B cell (primary cell): ENCODE data around the gene GPR143. TPM values are rescaled to one million over a fixed set of nuclear protein-coding genes. Genes with fewer than 3 reads are reported as not detected.

Source experiments
- ATAC-seq: fragments of 200-7000 bp; cut with Tn5 transposase; one replicate; pipeline ENCODE4 v1.10.0; 2021; ENCODE audit warnings: low read depth, mild to moderate bottlenecking, moderate number of reproducible peaks, moderate library complexity
- CTCF ChIA-PET: fragments of 350-600 bp; sonication (Branson Sonifier 250); formaldehyde crosslinking; loops from one replicate; lab custom pipeline; 2021; ENCODE audit warnings: antibody characterized with exemption, inconsistent platforms; lab: Charles Lee
- POLR2A ChIA-PET: fragments of 350-600 bp; sonication (Branson Sonifier 250); formaldehyde crosslinking; loops from one replicate; lab custom pipeline; 2021; ENCODE audit warnings: antibody characterized with exemption; lab: Charles Lee
- DNase-seq: peaks from one replicate; pipeline ENCODE4 v3.0.0; 2013
- H2AFZ ChIP-seq: 2 replicates; pipeline ENCODE4 v1.6.1; 2012; ENCODE audit warnings: mild to moderate bottlenecking, low read depth, low read length; ENCODE audit not compliant: insufficient read depth, poor library complexity, severe bottlenecking
- H3K27ac ChIP-seq, 2 donors: 1 replicate in 1 of 2; 2 replicates in 1 of 2; pipeline ENCODE4 v1.5.1; 2012 to 2013; ENCODE audit warnings: low read length in 2 of 2, mild to moderate bottlenecking in 2 of 2, moderate library complexity in 1 of 2
- H3K27me3 ChIP-seq, 4 experiments: fragments of 200-600 bp in 1 of 4; sonication (generic) in 1 of 4; replicated peaks in 1 of 4; 1 replicate in 2 of 4; 2 replicates in 2 of 4; pipeline versions ENCODE4 v1.6.1 to v1.7.0; 2013 to 2016; ENCODE audit warnings: low read length in 3 of 4, mild to moderate bottlenecking in 2 of 4, mixed read lengths in 1 of 4, moderate library complexity in 1 of 4; ENCODE audit not compliant: insufficient read depth in 4 of 4, control insufficient read depth in 3 of 4; ENCODE audit errors: control extremely low read depth in 1 of 4
- H3K36me3 ChIP-seq, 2 experiments: replicated peaks in 1 of 2; 1 replicate in 1 of 2; 2 replicates in 1 of 2; pipeline versions ENCODE4 v1.6.1 to v1.7.1; 2013; ENCODE audit warnings: low read length in 1 of 2; ENCODE audit not compliant: insufficient read depth in 2 of 2, control insufficient read depth in 1 of 2; ENCODE audit errors: control extremely low read depth in 1 of 2, extremely low read depth in 1 of 2
- H3K4me1 ChIP-seq, 2 donors: fragments of 200-600 bp in 1 of 2; sonication (generic) in 1 of 2; 1 replicate in 1 of 2; 2 replicates in 1 of 2; pipeline versions ENCODE4 v1.5.1 to v1.6.1; 2013 to 2017; ENCODE audit warnings: low read length in 2 of 2; ENCODE audit not compliant: control insufficient read depth in 2 of 2, insufficient read depth in 2 of 2
- H3K4me2 ChIP-seq: replicated peaks from 2 replicates; pipeline ENCODE3; 2012; ENCODE audit warnings: mild to moderate bottlenecking, low read depth, low read length; ENCODE audit not compliant: poor library complexity, severe bottlenecking
- H3K4me3 ChIP-seq, 5 experiments: fragments of 200-600 bp in 1 of 5; sonication (generic) in 1 of 5; 1 replicate in 3 of 5; 2 replicates in 2 of 5; pipeline versions ENCODE4 v1.5.1 to v1.7.0; 2011 to 2016; ENCODE audit warnings: low read length in 4 of 5, mild to moderate bottlenecking in 4 of 5, low read depth in 2 of 5, control low read depth in 1 of 5, moderate library complexity in 1 of 5; ENCODE audit not compliant: insufficient read depth in 1 of 5; ENCODE audit errors: control extremely low read depth in 1 of 5, extremely low read depth in 1 of 5
- H3K79me2 ChIP-seq: fragments of 200-600 bp; sonication (generic); one replicate; pipeline ENCODE4 v1.6.0; 2016; ENCODE audit warnings: low read length; ENCODE audit not compliant: control insufficient read depth, insufficient read depth
- H3K9ac ChIP-seq: fragments of 200-600 bp; sonication (generic); 2 replicates; pipeline ENCODE4 v1.6.1; 2017; ENCODE audit warnings: mild to moderate bottlenecking, low read length, moderate library complexity
- H3K9me3 ChIP-seq, 3 donors: one replicate each; pipeline versions ENCODE4 v1.6.1 to v1.7.1; 2013; ENCODE audit warnings: low read length in 2 of 3; ENCODE audit not compliant: control insufficient read depth in 2 of 3, insufficient read depth in 1 of 3; ENCODE audit errors: control extremely low read depth in 1 of 3
- H4K20me1 ChIP-seq: 2 replicates; pipeline ENCODE4 v1.6.0; 2012; ENCODE audit warnings: mild to moderate bottlenecking, low read length; ENCODE audit not compliant: insufficient read depth, control insufficient read depth, poor library complexity, severe bottlenecking
- H3K27ac Mint-ChIP-seq: one replicate; pipeline ENCODE4 v1.8.0; 2021; ENCODE audit warnings: mixed read lengths
- H3K27me3 Mint-ChIP-seq: one replicate; pipeline ENCODE4 v1.8.0; 2021; ENCODE audit warnings: mixed read lengths
- H3K4me1 Mint-ChIP-seq: one replicate; pipeline ENCODE4 v1.8.0; 2021; ENCODE audit warnings: mixed read lengths
- H3K4me3 Mint-ChIP-seq: one replicate; pipeline ENCODE4 v1.8.0; 2021; ENCODE audit warnings: mixed read lengths
- H3K9me3 Mint-ChIP-seq: one replicate; pipeline ENCODE4 v1.8.0; 2022; ENCODE audit warnings: mixed read lengths; ENCODE audit not compliant: insufficient read depth
- EZH2 ChIP-seq: IDR thresholded peaks from 2 replicates; pipeline ENCODE4 v1.6.1; 2012; ENCODE audit warnings: borderline replicate concordance, low read depth, mild to moderate bottlenecking, moderate library complexity, low read length; ENCODE audit not compliant: insufficient read depth, poor library complexity, severe bottlenecking
- WGBS: methylation state at CpG from one replicate; pipeline ENCODE4 v1.1.5; 2013; ENCODE audit warnings: missing lambda C conversion rate; ENCODE audit not compliant: insufficient coverage; 5-methylcytosine and 5-hydroxymethylcytosine counted together
- intact Hi-C: fragments of 100-400 bp; cut with micrococcal nuclease; formaldehyde crosslinking; loops from one replicate; pipeline ENCODE4 v1.10.0; 2022
- polyA plus RNA-seq: library from polyadenylated mRNA; depleted of rRNA; stranded (reverse); fragments of >200 nt; gene quantifications from 2 replicates; pipeline ENCODE4 v1.2.3, GENCODE V29; 2012
- total RNA-seq, 2 donors: library from RNA; stranded (reverse); fragments of 120-200 nt in 1 of 2; gene quantifications; 1 replicate in 1 of 2; 2 replicates in 1 of 2; pipeline versions ENCODE4 v1.2.3 to v1.2.4, GENCODE V29; 2013 to 2022
- TF ChIP-seq, protein P1 (sequence below): fragments of 200-600 bp; IDR thresholded peaks from one replicate; pipeline ENCODE4 v1.8.0; 2022; ENCODE audit warnings: antibody characterized with exemption, mild to moderate bottlenecking

GPR143 gene
- total and polyA plus RNA-seq, 2 donors (not counting 1 experiment from before 2014, with no cell fraction given), result not detected

DNA sequence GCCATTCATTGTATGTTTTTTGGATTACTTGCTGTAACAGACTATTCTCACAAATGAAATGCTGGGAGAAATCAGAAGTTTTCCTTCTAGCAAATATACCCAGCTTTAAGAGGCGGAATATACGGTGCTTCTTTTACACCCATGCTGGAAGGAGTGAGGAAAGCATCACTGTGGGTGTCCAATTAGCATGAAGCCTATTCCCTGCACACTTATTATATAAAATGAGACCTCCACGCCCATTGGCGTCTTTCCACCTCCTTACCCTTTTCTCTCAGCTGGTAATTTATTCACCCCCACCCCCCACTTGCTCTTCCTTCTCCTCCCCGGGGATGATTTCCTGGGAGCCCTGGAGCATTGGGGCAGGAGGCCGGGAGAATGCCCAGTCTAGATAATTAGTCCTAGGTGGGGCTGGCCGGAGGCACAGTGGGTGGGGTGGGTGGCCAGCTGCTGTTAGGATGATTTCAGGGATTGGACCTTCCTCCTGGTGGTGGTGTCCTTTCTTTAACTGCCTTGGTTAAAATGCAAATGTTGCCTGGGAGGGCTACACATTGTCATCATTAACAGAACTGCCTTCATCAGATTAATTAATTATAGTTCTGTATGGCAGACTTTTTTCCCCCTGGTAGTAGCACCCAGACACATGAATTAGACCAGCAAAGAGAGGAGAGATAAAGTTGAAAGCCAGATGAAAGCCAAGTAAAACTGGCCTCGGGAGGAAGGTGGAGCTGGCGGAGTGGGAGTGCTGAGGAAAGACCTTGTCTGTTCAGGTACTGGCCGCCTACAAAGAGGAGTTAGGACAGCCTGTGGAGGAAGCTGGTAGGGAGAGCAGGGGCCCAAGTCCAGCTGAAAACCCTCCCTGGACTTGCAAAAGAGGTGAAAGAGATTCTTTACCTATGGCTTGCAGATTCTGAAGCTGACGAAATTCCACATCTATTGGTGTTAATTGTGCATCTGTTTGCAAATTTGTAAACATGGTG, 32.0 kb upstream of the GPR143 start:
- H3K27me3 ChIP-seq, result no peaks in the 10 kb centered on the region
- H3K27ac ChIP-seq, result no peak overlapping the region
- H3K9me3 ChIP-seq, result peaks cover 0 to 7% (median 0%) of the 10 kb centered on the region in 3 donors
- intact Hi-C loops, result no loop called here
- POLR2A ChIA-PET, result no interaction called here
- Mint-ChIP-seq H3K4me1 (no peaks in the 10 kb centered on the region), H3K4me3 (no peak overlapping the region), H3K27me3 (peaks cover 6% of the 10 kb centered on the region), H3K27ac (no peak overlapping the region), H3K9me3 (peaks cover 11% of the 10 kb centered on the region)
- H3K4me2 ChIP-seq, result no peak overlapping the region
- H3K36me3 ChIP-seq, result no peaks in the 10 kb centered on the region
- H2AFZ ChIP-seq, result no peak overlapping the region
- no peak overlapping the region for H3K4me3 ChIP-seq
- 86% methylated on average over 2 of the region's 11 CpGs for WGBS
- no peaks in the 10 kb centered on the region for H3K79me2 ChIP-seq
- no peaks in the 10 kb centered on the region for H4K20me1 ChIP-seq
- no peak for DNase-seq
- CTCF ChIA-PET, result no interaction called here
- no peak for ATAC-seq
- no peak overlapping the region for H3K9ac ChIP-seq
- H3K4me1 ChIP-seq, result no peaks in the 10 kb centered on the region
- TF ChIP-seq, protein P1, sequence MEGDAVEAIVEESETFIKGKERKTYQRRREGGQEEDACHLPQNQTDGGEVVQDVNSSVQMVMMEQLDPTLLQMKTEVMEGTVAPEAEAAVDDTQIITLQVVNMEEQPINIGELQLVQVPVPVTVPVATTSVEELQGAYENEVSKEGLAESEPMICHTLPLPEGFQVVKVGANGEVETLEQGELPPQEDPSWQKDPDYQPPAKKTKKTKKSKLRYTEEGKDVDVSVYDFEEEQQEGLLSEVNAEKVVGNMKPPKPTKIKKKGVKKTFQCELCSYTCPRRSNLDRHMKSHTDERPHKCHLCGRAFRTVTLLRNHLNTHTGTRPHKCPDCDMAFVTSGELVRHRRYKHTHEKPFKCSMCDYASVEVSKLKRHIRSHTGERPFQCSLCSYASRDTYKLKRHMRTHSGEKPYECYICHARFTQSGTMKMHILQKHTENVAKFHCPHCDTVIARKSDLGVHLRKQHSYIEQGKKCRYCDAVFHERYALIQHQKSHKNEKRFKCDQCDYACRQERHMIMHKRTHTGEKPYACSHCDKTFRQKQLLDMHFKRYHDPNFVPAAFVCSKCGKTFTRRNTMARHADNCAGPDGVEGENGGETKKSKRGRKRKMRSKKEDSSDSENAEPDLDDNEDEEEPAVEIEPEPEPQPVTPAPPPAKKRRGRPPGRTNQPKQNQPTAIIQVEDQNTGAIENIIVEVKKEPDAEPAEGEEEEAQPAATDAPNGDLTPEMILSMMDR, result no peak
- no peak for TF ChIP-seq EZH2

DNA sequence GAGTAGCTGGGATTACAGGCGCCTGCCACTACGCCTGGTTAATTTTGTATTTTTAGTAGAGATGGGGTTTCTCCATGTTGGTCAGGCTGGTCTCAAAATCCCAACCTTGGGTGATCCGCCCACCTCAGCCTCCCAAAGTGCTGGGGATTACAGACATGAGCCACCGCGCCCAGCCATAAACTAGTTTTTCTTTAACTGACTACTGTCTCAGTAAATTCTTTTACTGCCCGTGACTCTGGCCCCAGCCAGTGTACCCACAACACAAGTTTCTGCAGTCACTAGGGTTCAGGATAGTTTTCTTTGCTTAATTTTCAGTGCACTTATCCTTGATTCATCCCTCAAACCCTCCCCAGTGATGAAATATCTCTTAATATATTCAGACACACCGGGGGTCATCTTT, 28.8 kb upstream of the GPR143 start:
- intact Hi-C loops, result no loop called here

More for the DNA sequence above, 28.8 kb upstream of the GPR143 start:
- Histone ChIP-seq H2AFZ (no peak overlapping the region), H4K20me1 (no peaks in the 10 kb centered on the region), H3K4me2 (no peak overlapping the region), H3K36me3 (no peaks in the 10 kb centered on the region), H3K9me3 (no peaks in the 10 kb centered on the region), H3K4me3 (no peak overlapping the region), H3K27ac (no peak overlapping the region), H3K9ac (no peak overlapping the region), H3K27me3 (no peaks in the 10 kb centered on the region), H3K79me2 (no peaks in the 10 kb centered on the region), H3K4me1 (no peaks in the 10 kb centered on the region)
- no CpG with 5 or more reads among the region's 7 CpGs for WGBS
- no peak overlapping the region for H3K4me3 Mint-ChIP-seq
- DNase-seq (no peak), ATAC-seq (no peak)
- ChIA-PET CTCF (no interaction called here), POLR2A (no interaction called here)
- TF ChIP-seq, protein P1, result no peak
- no peak for TF ChIP-seq EZH2
- no peaks in the 10 kb centered on the region for H3K4me1 Mint-ChIP-seq
- peaks cover 7% of the 10 kb centered on the region for H3K9me3 Mint-ChIP-seq
- H3K27ac Mint-ChIP-seq, result no peak overlapping the region
- H3K27me3 Mint-ChIP-seq, result peaks cover 1% of the 10 kb centered on the region
